Measurements from ENCODE around the gene WDFY3.

WDFY3 gene

GRCh38 chr4:84879651-84880200 lies 86.8 kb downstream of the WDFY3 start:
- TF ChIP-seq, protein P1, sequence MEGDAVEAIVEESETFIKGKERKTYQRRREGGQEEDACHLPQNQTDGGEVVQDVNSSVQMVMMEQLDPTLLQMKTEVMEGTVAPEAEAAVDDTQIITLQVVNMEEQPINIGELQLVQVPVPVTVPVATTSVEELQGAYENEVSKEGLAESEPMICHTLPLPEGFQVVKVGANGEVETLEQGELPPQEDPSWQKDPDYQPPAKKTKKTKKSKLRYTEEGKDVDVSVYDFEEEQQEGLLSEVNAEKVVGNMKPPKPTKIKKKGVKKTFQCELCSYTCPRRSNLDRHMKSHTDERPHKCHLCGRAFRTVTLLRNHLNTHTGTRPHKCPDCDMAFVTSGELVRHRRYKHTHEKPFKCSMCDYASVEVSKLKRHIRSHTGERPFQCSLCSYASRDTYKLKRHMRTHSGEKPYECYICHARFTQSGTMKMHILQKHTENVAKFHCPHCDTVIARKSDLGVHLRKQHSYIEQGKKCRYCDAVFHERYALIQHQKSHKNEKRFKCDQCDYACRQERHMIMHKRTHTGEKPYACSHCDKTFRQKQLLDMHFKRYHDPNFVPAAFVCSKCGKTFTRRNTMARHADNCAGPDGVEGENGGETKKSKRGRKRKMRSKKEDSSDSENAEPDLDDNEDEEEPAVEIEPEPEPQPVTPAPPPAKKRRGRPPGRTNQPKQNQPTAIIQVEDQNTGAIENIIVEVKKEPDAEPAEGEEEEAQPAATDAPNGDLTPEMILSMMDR (IDR thresholded peaks at IDR 0.05) = no peak
- DNase-seq (ENCODE audit: low spot score) = no peak
- Histone ChIP-seq H3K27ac (no peak overlapping the region), H3K4me3 (no peak overlapping the region)

GRCh38 chr4:84878546-84878945 lies 87.9 kb downstream of the WDFY3 start:
- no peak overlapping the region for H3K27ac ChIP-seq

GRCh38 chr4:84878090-84878489 lies 88.4 kb downstream of the WDFY3 start:
- DNase-seq (ENCODE audit: low spot score) = no peak
- TF ChIP-seq, protein P1 (IDR thresholded peaks at IDR 0.05) = no peak
- Histone ChIP-seq H3K4me3 (no peak overlapping the region), H3K27ac (no peak overlapping the region)

More at GRCh38 chr4:84878546-84878945, 87.9 kb downstream of the WDFY3 start:
- TF ChIP-seq, protein P1 (IDR thresholded peaks at IDR 0.05) = no peak
- no peak for DNase-seq (ENCODE audit: low spot score)
- no peak overlapping the region for H3K4me3 ChIP-seq

DNA sequence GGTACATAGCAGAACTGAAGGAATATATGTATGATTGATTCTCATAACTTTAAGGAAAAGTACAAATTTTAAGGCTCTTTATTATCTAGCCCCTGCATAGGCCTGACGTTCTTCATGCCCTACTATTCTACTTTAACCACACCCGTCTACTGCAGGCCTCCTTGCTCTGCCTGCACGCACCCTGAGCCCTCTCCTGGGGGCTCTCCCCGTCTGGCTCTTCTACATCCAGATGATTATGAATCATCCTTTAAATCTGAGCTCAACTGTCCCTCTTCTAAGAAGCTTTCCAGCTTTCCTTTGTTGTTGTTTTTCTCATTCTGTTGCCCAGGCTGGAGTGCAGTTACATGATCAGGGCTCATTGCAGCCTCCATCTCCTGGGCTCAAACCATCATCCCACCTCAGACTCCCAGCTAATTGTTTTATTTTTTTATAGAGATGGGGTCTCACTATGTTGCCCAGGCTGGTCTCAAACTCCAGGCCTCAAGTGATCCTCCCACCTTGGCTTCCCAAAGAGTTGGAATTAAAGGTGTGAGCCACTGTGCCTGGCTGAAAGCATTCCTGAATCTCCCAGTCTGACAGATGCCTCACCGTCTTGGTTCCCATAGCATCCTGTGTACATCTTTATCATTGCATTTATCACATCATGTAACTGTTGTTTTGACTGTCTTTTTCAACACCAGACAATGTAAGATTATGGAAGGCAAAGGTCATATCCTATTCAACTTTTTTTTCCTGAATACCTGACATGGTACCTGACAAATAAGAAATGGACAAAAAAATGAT lies 89.2 kb downstream of the WDFY3 start:
- TF ChIP-seq, protein P1 (IDR thresholded peaks at IDR 0.05) = no peak
- H3K27ac ChIP-seq = no peak overlapping the region
- H3K4me3 ChIP-seq = no peak overlapping the region
- DNase-seq (ENCODE audit: low spot score) = no peak

- TF ChIP-seq, protein P1 (IDR thresholded peaks at IDR 0.05) = no peak
- H3K4me3 ChIP-seq = no peak overlapping the region
Measured at GRCh38 chr4:84875636-84876371, 90.7 kb downstream of the WDFY3 start.

DNA sequence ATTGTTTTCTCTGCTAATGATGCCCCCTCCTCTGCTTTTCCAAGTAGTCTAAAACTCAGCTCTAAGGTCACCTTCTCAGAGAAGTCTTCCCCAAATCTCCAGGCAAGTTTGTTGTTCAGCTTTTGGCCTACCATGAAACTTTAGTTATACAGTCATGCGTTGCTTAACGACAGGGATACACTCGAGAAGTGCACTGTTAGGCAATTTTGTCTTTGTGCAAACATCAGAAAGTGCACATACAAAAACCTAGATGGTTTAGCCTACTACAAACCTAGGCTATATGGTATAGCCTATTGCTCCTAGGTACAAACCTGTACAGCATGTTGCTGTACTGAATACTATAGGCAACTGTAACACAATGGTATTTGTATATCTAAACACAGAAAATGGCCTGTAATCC lies 91.9 kb downstream of the WDFY3 start:
- DNase-seq (ENCODE audit: low spot score) = no peak
- TF ChIP-seq, protein P1 (IDR thresholded peaks at IDR 0.05) = no peak
- Histone ChIP-seq H3K27ac (no peak overlapping the region), H3K4me3 (no peak overlapping the region)

More at GRCh38 chr4:84875636-84876371, 90.7 kb downstream of the WDFY3 start:
- no peak for DNase-seq (ENCODE audit: low spot score)
- no peak overlapping the region for H3K27ac ChIP-seq

Measured in coronary artery (tissue), 2 donors.